ENCODE measurements around the gene PFDN4.
"Not testable (repeated sequence)": the region's sequence is repeated elsewhere in the genome, so short reads cannot be mapped to it uniquely, and the experiment has no call there.

The PFDN4 gene

DNA sequence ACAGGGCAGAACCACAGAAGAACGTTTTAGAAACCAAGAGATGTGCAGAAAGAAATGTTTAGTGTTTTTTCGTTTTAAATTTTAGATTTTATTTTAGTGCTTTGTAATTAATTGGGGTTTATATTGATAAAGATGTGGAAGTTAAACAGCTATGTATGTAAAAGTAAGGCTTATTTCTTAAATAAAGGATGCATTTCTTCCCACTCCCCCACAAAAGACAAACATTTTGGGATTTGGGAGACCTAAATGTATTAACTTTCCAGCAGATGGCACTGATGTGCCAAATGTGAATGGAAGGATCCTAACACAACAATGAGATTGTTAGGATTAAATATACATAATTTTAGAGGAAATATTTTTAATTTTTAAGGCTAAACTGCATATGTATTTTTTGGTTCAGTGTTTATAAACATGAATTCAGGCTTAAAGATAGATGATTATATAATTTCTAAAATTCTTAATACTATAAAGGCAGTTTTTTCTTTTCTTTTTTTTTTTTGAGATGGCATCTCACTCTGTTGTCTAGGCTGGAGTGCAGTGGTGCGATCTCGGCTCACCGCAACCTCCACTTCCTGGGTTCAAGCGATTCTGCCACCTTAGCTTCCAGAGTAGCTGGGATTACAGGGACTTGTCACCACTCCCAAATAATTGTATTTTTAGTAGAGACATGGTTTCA lies 12.0 kb downstream of the PFDN4 start:
- no peak overlapping the region for H3K4me3 ChIP-seq (ENCODE audit: low read depth, low read length)
- H3K9me3 ChIP-seq (ENCODE audit: control insufficient read depth, insufficient read depth, low read depth, low read length): no peaks in the 10 kb centered on the region
- H3K4me1 ChIP-seq (ENCODE audit: control insufficient read depth, insufficient read depth, low read length): peaks cover 17% of the 10 kb centered on the region; the same call in 1 of the 2 replicates
- no peak overlapping the region for H3K9ac ChIP-seq (ENCODE audit: low read length)
- no peaks in the 10 kb centered on the region for H3K27me3 ChIP-seq (ENCODE audit: control insufficient read depth, insufficient read depth, low read length)
- no peak overlapping the region for H3K27ac ChIP-seq (ENCODE audit: low read depth, low read length)
- peaks cover 26% of the 10 kb centered on the region for H3K36me3 ChIP-seq (ENCODE audit: control insufficient read depth, insufficient read depth, low read length)

DNA sequence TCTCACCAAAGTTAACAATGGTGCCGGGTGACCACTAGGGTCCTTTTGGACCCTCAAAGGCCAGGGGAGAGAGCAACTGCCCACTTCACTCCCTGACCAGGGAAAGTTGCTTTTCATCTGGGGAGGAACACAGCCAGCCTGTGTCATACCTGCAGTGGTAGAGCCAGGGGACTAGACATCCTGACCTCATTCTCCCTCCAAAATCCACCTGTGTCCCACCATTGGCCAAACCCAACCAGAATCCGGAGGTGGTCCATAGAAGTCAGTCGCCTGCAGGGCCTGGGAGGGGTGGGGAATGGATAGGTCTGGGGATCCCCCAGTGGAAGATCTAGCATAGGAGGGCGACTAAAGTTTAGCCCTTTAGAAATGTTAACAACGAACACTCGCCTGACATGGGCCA lies 12.8 kb downstream of the PFDN4 start:
- Histone ChIP-seq H3K4me3 (ENCODE audit: low read depth, low read length) (no peak overlapping the region), H3K27ac (ENCODE audit: low read depth, low read length) (no peak overlapping the region), H3K27me3 (ENCODE audit: control insufficient read depth, insufficient read depth, low read length) (no peaks in the 10 kb centered on the region), H3K36me3 (ENCODE audit: control insufficient read depth, insufficient read depth, low read length) (peaks cover 18% of the 10 kb centered on the region), H3K9ac (ENCODE audit: low read length) (no peak overlapping the region), H3K4me1 (ENCODE audit: control insufficient read depth, insufficient read depth, low read length) (peaks cover 17% of the 10 kb centered on the region; the same call in 1 of the 2 replicates), H3K9me3 (ENCODE audit: control insufficient read depth, insufficient read depth, low read depth, low read length) (no peaks in the 10 kb centered on the region)

DNA sequence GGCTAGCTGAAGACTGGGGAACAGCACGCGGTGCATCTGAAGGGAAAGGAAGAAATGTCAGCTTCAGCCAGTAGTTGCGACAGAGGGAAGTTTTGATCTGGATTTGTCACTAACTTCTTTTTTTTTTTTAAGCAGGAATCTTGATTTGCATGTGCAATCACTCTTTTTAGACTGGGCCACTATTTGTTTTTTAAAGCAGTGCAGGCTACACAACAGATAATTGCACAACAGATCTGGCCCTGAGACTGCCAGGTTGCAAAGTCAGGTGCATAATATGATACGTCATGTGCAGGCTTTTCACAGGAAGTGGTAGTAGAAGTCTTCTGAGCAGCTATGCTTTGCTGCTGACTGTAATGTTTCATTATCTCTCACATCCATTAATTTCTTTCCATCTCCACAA lies 13.5 kb downstream of the PFDN4 start:
- Histone ChIP-seq H3K27me3 (ENCODE audit: control insufficient read depth, insufficient read depth, low read length) (no peaks in the 10 kb centered on the region), H3K36me3 (ENCODE audit: control insufficient read depth, insufficient read depth, low read length) (peaks cover 12% of the 10 kb centered on the region), H3K9ac (ENCODE audit: low read length) (no peak overlapping the region), H3K4me1 (ENCODE audit: control insufficient read depth, insufficient read depth, low read length) (peaks cover 17% of the 10 kb centered on the region; the same call in 1 of the 2 replicates), H3K9me3 (ENCODE audit: control insufficient read depth, insufficient read depth, low read depth, low read length) (no peaks in the 10 kb centered on the region), H3K4me3 (ENCODE audit: low read depth, low read length) (no peak overlapping the region), H3K27ac (ENCODE audit: low read depth, low read length) (no peak overlapping the region)

DNA sequence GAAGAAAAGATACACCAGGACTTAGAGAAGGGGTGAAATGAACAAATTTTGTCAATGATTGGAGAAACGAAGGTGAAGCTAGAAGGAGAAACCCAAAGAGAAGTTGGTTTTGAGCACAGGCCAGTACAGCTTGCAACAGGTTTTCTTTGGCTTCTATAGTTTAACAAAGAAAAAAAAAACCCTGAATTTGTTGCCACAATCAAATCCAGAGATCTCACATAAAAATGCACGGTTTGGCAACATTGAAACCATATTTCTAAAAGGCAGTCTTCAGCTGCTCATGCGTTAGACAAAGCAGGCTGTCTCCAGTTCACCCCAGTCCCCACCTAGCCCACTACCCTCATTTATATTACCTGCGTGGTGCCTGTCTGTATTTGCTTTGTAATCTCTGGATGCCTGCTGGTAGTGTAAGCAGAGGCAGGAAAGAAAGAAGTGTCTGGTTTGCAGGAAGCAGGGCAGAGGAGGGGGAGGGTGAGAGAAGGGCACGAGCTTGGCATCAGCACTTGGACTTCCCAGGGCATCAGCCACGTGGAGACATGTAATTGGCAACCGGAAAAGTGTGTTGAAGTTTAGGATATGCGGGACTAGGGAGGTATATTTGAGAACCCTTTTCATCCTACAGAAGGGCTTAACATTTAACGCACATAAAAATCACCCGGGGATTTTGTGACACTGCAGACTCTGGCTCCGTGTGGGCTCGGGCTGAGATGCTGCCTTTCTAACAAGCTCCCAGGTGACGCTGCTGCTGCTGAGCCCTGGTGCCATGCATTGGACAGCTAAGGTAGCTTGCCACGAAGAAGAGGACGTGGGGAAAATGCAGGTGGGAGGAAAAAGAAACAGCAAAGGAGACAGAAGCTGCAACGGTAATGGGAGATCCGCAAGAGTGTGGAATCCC lies 14.4 kb downstream of the PFDN4 start:
- Histone ChIP-seq H3K9ac (ENCODE audit: low read length) (no peak overlapping the region), H3K27ac (ENCODE audit: low read depth, low read length) (no peak overlapping the region), H3K36me3 (ENCODE audit: control insufficient read depth, insufficient read depth, low read length) (peaks cover 5% of the 10 kb centered on the region), H3K9me3 (ENCODE audit: control insufficient read depth, insufficient read depth, low read depth, low read length) (no peaks in the 10 kb centered on the region), H3K4me3 (ENCODE audit: low read depth, low read length) (no peak overlapping the region), H3K4me1 (ENCODE audit: control insufficient read depth, insufficient read depth, low read length) (peaks cover 17% of the 10 kb centered on the region; the same call in 1 of the 2 replicates), H3K27me3 (ENCODE audit: control insufficient read depth, insufficient read depth, low read length) (no peaks in the 10 kb centered on the region)

DNA sequence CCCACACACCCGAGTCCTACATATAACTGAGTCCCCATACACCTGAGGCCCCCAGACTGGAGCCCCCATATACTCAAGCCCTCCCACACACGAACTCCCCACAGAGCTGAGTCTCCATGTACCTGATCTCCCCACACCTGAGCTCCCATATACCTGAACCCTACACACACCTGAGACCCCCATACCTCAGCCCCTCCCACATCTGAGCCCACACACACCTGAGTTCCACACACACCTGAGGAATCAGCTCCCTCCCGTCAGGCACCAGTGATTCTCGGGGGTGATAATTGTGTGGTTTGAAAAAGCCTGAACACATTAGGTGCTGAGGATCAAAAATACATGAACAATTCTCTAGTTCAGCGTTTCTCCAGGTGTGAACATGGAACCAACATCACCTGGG lies 15.4 kb downstream of the PFDN4 start:
- Histone ChIP-seq H3K27me3 (ENCODE audit: control insufficient read depth, insufficient read depth, low read length) (no peaks in the 10 kb centered on the region), H3K9me3 (ENCODE audit: control insufficient read depth, insufficient read depth, low read depth, low read length) (no peaks in the 10 kb centered on the region), H3K36me3 (ENCODE audit: control insufficient read depth, insufficient read depth, low read length) (0 out of 2 replicates have a peak, but pooled peaks cover 3% of the 10 kb centered on the region), H3K9ac (ENCODE audit: low read length) (no peak overlapping the region), H3K4me1 (ENCODE audit: control insufficient read depth, insufficient read depth, low read length) (peaks cover 17% of the 10 kb centered on the region; the same call in 1 of the 2 replicates), H3K27ac (ENCODE audit: low read depth, low read length) (no peak overlapping the region), H3K4me3 (ENCODE audit: low read depth, low read length) (no peak overlapping the region)

DNA sequence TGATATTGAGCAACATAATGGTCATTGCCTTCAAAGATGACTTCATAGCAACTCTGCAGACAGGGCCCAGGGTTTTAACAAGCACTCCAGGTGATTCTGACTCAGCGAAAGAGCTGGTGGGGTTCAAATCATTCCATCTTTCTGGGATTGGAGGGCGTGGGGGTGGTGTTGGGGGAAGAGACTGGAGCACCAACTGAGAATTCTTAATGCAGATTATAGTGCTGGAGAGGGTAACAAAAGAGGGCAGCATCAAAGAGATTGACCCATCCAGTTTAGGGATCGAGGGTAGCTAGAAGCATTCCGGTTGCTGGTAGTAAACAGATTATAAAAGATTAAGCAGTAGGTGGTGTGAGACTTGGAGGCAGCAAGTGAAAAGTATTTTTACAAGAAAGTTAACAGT lies 15.9 kb downstream of the PFDN4 start:
- Histone ChIP-seq H3K9me3 (ENCODE audit: control insufficient read depth, insufficient read depth, low read depth, low read length) (no peaks in the 10 kb centered on the region), H3K27ac (ENCODE audit: low read depth, low read length) (no peak overlapping the region), H3K4me3 (ENCODE audit: low read depth, low read length) (no peak overlapping the region), H3K4me1 (ENCODE audit: control insufficient read depth, insufficient read depth, low read length) (peaks cover 17% of the 10 kb centered on the region; the same call in 1 of the 2 replicates), H3K9ac (ENCODE audit: low read length) (no peak overlapping the region), H3K36me3 (ENCODE audit: control insufficient read depth, insufficient read depth, low read length) (0 out of 2 replicates have a peak, but pooled peaks cover 2% of the 10 kb centered on the region), H3K27me3 (ENCODE audit: control insufficient read depth, insufficient read depth, low read length) (no peaks in the 10 kb centered on the region)

DNA sequence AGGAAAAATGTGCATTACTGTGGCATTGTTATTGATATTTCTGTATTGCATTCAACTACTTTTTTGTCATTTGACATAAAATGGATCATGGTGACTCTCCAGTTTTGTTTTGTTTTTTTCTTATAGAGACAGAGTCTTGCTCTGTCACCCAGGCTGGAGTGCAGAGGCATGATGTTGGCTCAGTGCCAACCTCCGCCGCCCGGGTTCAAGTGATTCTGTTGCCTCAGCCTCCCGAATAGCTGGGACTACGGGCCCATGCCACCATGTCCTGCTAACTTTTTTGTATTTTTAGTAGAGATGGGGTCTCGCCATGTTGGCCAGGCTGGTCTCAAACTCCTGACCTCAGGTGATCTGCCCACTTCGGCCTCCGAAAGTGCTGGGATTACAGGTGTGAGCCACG lies 16.8 kb downstream of the PFDN4 start:
- H3K9ac ChIP-seq (ENCODE audit: low read length); H3K4me3 ChIP-seq (ENCODE audit: low read depth, low read length); H3K36me3 ChIP-seq (ENCODE audit: control insufficient read depth, insufficient read depth, low read length); H3K27ac ChIP-seq (ENCODE audit: low read depth, low read length); H3K9me3 ChIP-seq (ENCODE audit: control insufficient read depth, insufficient read depth, low read depth, low read length); H3K27me3 ChIP-seq (ENCODE audit: control insufficient read depth, insufficient read depth, low read length): not testable (repeated sequence)
- peaks cover 17% of the 10 kb centered on the region; the same call in 1 of the 2 replicates for H3K4me1 ChIP-seq (ENCODE audit: control insufficient read depth, insufficient read depth, low read length)

DNA sequence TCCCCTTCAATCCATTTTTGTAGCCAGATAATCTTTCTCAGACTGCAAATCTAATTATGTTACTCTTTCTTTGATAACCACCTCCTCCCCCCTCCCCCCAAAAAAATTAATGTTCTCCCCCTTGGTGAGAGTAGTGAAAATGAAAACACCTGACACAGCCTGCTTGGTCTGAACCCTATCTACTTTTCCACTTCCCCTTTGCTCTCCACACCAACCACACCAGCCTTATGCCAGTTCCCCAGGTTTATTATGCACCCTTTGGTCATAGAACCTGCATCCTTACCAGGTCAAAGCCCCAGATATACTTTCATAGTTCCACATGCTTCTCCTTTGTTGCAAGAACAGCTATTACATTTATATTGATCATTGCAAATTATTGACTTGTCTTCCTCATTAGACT lies 19.4 kb downstream of the PFDN4 start:
- peaks cover 16% of the 10 kb centered on the region; the same call in 1 of the 2 replicates for H3K4me1 ChIP-seq (ENCODE audit: control insufficient read depth, insufficient read depth, low read length)
- H3K27me3 ChIP-seq (ENCODE audit: control insufficient read depth, insufficient read depth, low read length): no peaks in the 10 kb centered on the region
- no peak overlapping the region for H3K27ac ChIP-seq (ENCODE audit: low read depth, low read length)
- no peaks in the 10 kb centered on the region for H3K36me3 ChIP-seq (ENCODE audit: control insufficient read depth, insufficient read depth, low read length)
- no peak overlapping the region for H3K4me3 ChIP-seq (ENCODE audit: low read depth, low read length)
- H3K9me3 ChIP-seq (ENCODE audit: control insufficient read depth, insufficient read depth, low read depth, low read length): no peaks in the 10 kb centered on the region
- no peak overlapping the region for H3K9ac ChIP-seq (ENCODE audit: low read length)

DNA sequence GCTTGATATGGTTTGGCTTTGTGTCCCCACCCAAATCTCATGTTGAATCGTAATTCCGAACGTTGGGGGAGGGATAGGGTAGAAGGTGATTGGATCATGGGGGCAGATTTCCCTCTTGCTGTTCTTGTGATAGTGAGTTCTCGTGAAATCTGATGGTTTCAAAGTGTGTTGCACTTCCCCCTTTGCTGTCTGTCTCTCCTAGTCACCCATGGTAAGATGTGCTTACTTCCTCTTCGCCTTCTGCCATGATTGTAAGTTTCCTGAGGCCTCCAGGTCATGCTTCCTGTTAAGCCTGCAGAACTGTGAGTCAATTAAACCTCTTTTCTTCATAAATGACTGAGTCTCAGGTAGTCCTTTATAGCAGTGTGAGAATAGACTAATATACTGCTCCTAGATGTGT lies 19.9 kb downstream of the PFDN4 start:
- Histone ChIP-seq H3K9me3 (ENCODE audit: control insufficient read depth, insufficient read depth, low read depth, low read length) (peaks cover 5% of the 10 kb centered on the region), H3K36me3 (ENCODE audit: control insufficient read depth, insufficient read depth, low read length) (no peaks in the 10 kb centered on the region), H3K4me3 (ENCODE audit: low read depth, low read length) (no peak overlapping the region), H3K27ac (ENCODE audit: low read depth, low read length) (no peak overlapping the region), H3K9ac (ENCODE audit: low read length) (no peak overlapping the region), H3K4me1 (ENCODE audit: control insufficient read depth, insufficient read depth, low read length) (peaks cover 11% of the 10 kb centered on the region; the same call in 1 of the 2 replicates), H3K27me3 (ENCODE audit: control insufficient read depth, insufficient read depth, low read length) (no peaks in the 10 kb centered on the region)

DNA sequence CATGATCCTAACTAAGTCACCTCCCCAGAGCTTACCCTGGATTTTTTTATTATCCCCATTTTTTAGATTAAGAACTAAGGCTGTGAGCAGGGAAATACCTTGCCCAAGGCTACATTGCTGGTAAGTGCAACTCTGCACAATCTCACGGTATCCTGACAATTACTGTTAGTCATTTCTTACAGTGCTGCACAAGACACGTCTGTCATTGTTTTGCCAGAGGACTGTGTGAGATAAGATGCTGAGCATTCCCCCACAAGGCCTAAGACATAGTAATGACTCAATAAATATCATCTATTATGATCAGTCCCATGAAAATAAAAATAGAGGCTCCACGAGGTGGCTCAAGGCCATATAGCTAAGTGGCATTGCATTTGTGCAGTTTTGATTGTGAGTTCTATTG lies 21.0 kb downstream of the PFDN4 start:
- peaks cover 6% of the 10 kb centered on the region for H3K9me3 ChIP-seq (ENCODE audit: control insufficient read depth, insufficient read depth, low read depth, low read length)

DNA sequence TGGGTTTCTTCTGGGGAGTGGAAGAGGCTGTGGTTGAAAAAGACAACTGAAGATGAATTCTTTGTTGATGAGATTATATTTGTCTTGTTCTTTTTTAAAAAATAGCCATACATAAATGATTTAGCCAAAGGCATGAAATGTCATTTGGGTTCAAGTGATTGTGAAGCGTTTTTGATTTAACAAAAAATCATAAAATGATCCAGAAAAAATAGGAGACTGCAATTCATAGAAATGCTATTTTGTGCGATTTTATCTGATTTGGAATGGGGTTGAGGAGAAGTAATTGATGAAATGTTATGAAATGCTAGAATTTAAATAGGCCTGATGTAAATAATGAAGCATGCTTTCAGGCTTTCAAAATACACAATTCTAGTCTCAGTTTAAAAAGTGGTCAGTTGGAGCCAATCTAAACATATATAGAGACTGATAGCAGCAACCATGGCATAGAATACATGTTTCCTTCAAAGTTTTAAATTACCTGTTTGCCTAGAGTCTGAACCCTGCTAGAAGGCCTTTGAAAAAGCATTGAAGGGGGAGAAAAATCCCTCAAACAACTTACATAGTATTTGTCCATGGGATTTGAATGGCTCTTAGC lies 21.8 kb downstream of the PFDN4 start:
- Histone ChIP-seq H3K4me1 (ENCODE audit: control insufficient read depth, insufficient read depth, low read length) (no peaks in the 10 kb centered on the region), H3K27ac (ENCODE audit: low read depth, low read length) (no peak overlapping the region), H3K36me3 (ENCODE audit: control insufficient read depth, insufficient read depth, low read length) (no peaks in the 10 kb centered on the region), H3K9me3 (ENCODE audit: control insufficient read depth, insufficient read depth, low read depth, low read length) (peaks cover 6% of the 10 kb centered on the region), H3K27me3 (ENCODE audit: control insufficient read depth, insufficient read depth, low read length) (no peaks in the 10 kb centered on the region), H3K4me3 (ENCODE audit: low read depth, low read length) (no peak overlapping the region), H3K9ac (ENCODE audit: low read length) (no peak overlapping the region)

More for the DNA sequence above, 21.0 kb downstream of the PFDN4 start:
- Histone ChIP-seq H3K27me3 (ENCODE audit: control insufficient read depth, insufficient read depth, low read length) (no peaks in the 10 kb centered on the region), H3K9ac (ENCODE audit: low read length) (no peak overlapping the region), H3K4me3 (ENCODE audit: low read depth, low read length) (no peak overlapping the region), H3K4me1 (ENCODE audit: control insufficient read depth, insufficient read depth, low read length) (peaks cover 2% of the 10 kb centered on the region; the same call in 1 of the 2 replicates), H3K27ac (ENCODE audit: low read depth, low read length) (no peak overlapping the region), H3K36me3 (ENCODE audit: control insufficient read depth, insufficient read depth, low read length) (no peaks in the 10 kb centered on the region)

Data from HUES6 (cell line).